ENCODE measurements around the gene MBLAC1.

The MBLAC1 gene

DNA sequence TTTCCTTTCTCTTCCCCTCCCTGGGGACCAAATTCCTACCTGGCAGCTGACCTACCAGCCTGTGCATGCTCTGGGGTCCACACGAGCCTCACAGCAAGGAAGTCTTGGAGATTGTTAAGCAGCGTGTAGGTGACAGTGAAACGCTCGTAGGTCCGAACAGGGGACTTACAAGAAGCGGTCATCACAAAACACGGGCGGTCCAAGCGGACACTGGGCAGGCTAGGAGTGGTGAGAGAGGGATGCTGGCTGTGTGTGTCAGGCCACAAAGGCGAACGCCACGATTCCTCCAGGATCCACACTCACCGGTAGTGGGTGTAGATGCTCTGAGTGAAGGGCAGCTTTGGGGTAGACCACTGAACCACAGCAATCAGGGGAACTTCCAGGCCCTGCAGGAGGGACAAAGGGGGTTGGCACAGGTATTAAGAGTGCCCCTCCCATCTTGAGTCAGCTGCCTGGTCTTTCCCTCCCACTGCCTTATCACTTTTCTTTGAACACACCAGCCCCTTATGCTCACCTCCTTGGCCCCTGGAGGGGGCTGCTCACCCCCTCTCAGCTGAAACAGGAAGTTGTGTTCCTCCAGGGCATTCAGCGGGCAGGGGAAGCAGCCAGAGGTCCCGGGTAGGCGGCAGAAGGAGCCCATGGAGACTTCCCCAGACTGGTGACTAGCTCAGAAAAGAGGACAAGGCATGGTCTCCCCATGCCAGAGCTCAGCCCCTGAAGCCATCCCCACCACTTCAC lies 29.7 kb downstream of the MBLAC1 start:
- H3K18ac ChIP-seq (ENCODE audit: low read depth in 1 of 2, low read length in 2 of 2), result no peak overlapping the region
- H3K23ac ChIP-seq (ENCODE audit: low read length in 2 of 2), result no peak overlapping the region
- H4K8ac ChIP-seq (ENCODE audit: low read length), result no peak overlapping the region
- H2BK12ac ChIP-seq (ENCODE audit: low read length in 2 of 2), result peak overlapping the region in 1 of 2 experiments; percentile 16
- 94% methylated on average over 16 of the region's 16 CpGs for WGBS
- DNase-seq, result no peak
- no peaks in the 10 kb centered on the region for H3K27me3 ChIP-seq (ENCODE audit: control insufficient read depth in 1 of 2, insufficient read depth in 1 of 2, low read length in 2 of 2)
- H3K4me1 ChIP-seq (ENCODE audit: control insufficient read depth, insufficient read depth, low read depth, low read length), result peaks cover 31% of the 10 kb centered on the region
- peak overlapping the region in 1 of 2 experiments; percentile 81 for H3K4me3 ChIP-seq (ENCODE audit: insufficient read depth in 1 of 2, low read depth in 1 of 2, low read length in 2 of 2)
- no peak overlapping the region for H3K27ac ChIP-seq (ENCODE audit: low read length, poor library complexity, severe bottlenecking)
- H3K4me2 ChIP-seq (ENCODE audit: low read length, poor library complexity, severe bottlenecking), result peak overlapping the region; percentile 48
- H3K9ac ChIP-seq (ENCODE audit: low read length), result peak overlapping the region; percentile 87
- no peak overlapping the region for H2BK15ac ChIP-seq (ENCODE audit: low read depth, poor library complexity, severe bottlenecking)
- H2AK5ac ChIP-seq (ENCODE audit: low read length, severe bottlenecking), result no peak overlapping the region
- H2BK5ac ChIP-seq (ENCODE audit: low read depth, low read length, poor library complexity, severe bottlenecking), result no peak overlapping the region
- no peak overlapping the region for H2BK120ac ChIP-seq (ENCODE audit: low read depth, low read length)
- no peaks in the 10 kb centered on the region for H3K9me3 ChIP-seq (ENCODE audit: control insufficient read depth, low read length)
- H3K79me1 ChIP-seq (replicated peaks; ENCODE audit: low read length, poor library complexity, severe bottlenecking), result peaks cover 24% of the 10 kb centered on the region
- no peak overlapping the region for H3K4ac ChIP-seq (ENCODE audit: low read depth in 1 of 2, low read length in 2 of 2)
- no peak overlapping the region for H4K91ac ChIP-seq (ENCODE audit: low read length)
- peak overlapping the region in 1 of 2 experiments; percentile 13 for H3K14ac ChIP-seq (ENCODE audit: low read length in 2 of 2)
- H3K36me3 ChIP-seq (ENCODE audit: control insufficient read depth in 1 of 2, insufficient read depth in 2 of 2, low read depth in 1 of 2, low read length in 2 of 2), result peaks cover 42 to 46% of the 10 kb centered on the region in 2 experiments
- H2AFZ ChIP-seq (ENCODE audit: low read depth, low read length), result no peak overlapping the region

DNA sequence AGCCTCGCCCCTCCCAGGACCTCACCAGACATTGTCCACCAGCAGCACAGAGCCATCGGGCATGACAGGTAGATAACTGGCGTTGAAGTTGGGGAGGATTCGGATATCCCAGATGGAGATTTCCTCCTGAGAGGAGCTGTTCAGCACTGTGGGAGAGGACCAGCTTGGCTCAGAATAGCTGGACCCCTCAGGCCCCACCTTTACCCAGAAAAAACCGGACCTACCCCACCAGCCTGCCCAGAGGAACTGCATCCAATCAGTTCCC lies 30.2 kb downstream of the MBLAC1 start:
- H2BK5ac ChIP-seq (ENCODE audit: low read depth, low read length, poor library complexity, severe bottlenecking), result no peak overlapping the region
- peaks cover 31% of the 10 kb centered on the region for H3K4me1 ChIP-seq (ENCODE audit: control insufficient read depth, insufficient read depth, low read depth, low read length)
- peak overlapping the region in 1 of 2 experiments; percentile 81 for H3K4me3 ChIP-seq (ENCODE audit: insufficient read depth in 1 of 2, low read depth in 1 of 2, low read length in 2 of 2)
- no peaks in the 10 kb centered on the region for H3K9me3 ChIP-seq (ENCODE audit: control insufficient read depth, low read length)
- peaks cover 21% of the 10 kb centered on the region for H3K79me1 ChIP-seq (replicated peaks; ENCODE audit: low read length, poor library complexity, severe bottlenecking)
- H2BK12ac ChIP-seq (ENCODE audit: low read length in 2 of 2), result peak overlapping the region in 1 of 2 experiments; percentile 16
- no peaks in the 10 kb centered on the region for H3K27me3 ChIP-seq (ENCODE audit: control insufficient read depth in 1 of 2, insufficient read depth in 1 of 2, low read length in 2 of 2)
- DNase-seq, result no peak
- H4K91ac ChIP-seq (ENCODE audit: low read length), result no peak overlapping the region
- H3K23ac ChIP-seq (ENCODE audit: low read length in 2 of 2), result no peak overlapping the region
- no peak overlapping the region for H2AK5ac ChIP-seq (ENCODE audit: low read length, severe bottlenecking)
- 82% methylated on average over 3 of the region's 5 CpGs for WGBS
- no peak overlapping the region for H4K8ac ChIP-seq (ENCODE audit: low read length)
- H3K4me2 ChIP-seq (ENCODE audit: low read length, poor library complexity, severe bottlenecking), result peak overlapping the region; percentile 48
- no peak overlapping the region for H3K27ac ChIP-seq (ENCODE audit: low read length, poor library complexity, severe bottlenecking)
- no peak overlapping the region for H2BK120ac ChIP-seq (ENCODE audit: low read depth, low read length)
- peak overlapping the region in 1 of 2 experiments; percentile 13 for H3K14ac ChIP-seq (ENCODE audit: low read length in 2 of 2)
- no peak overlapping the region for H3K4ac ChIP-seq (ENCODE audit: low read depth in 1 of 2, low read length in 2 of 2)
- H2AFZ ChIP-seq (ENCODE audit: low read depth, low read length), result no peak overlapping the region
- no peak overlapping the region for H2BK15ac ChIP-seq (ENCODE audit: low read depth, poor library complexity, severe bottlenecking)
- H3K36me3 ChIP-seq (ENCODE audit: control insufficient read depth in 1 of 2, insufficient read depth in 2 of 2, low read depth in 1 of 2, low read length in 2 of 2), result peaks cover 38 to 42% of the 10 kb centered on the region in 2 experiments
- no peak overlapping the region for H3K18ac ChIP-seq (ENCODE audit: low read depth in 1 of 2, low read length in 2 of 2)
- H3K9ac ChIP-seq (ENCODE audit: low read length), result peak overlapping the region; percentile 87

DNA sequence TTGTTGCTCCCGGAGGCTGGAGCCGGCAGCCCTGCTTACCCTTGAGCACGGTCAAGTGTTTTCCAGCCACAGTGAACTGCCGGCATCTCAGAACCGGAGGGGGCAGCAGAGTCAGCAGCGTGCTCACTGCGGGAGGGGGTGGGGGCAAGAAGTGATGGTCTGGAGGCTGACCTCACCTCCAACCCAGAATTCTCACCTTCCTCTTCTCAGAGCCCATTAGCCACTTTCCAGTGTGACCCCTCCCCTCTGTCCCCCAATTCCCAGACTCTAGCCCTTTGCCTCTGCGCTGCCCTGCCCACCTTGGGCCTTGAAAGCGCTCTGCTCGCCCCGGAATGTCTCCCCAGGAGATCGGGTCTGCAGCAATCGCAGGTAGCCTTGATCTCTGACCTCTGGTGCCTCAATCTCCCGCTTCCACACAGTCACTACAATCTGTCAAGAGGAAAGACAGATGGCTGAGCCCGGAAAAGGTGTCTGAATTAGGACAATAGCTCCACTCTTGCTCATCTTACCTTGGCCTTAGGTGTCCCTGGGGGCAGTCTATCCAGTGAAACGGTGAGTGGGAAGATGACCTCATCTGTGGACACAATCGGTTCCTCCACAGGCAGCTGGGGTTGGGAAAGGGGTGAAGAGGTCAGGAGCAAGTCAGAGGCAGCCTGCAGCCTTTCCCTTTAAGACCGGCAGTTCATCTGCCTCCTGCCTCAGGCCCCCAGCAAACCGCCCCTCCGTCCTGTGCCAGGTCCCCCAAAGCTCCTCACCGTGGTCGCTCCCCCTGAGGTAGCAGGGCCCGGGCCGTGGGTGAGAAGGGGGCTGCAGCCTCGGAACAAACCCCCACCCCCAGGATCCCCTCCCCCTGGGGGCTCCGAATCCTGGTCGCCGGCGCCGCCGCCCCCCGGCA lies 30.8 kb downstream of the MBLAC1 start:
- Histone ChIP-seq H3K4ac (ENCODE audit: low read depth in 1 of 2, low read length in 2 of 2) (peak overlapping the region; percentile 49 to 76), H3K36me3 (ENCODE audit: control insufficient read depth in 1 of 2, insufficient read depth in 2 of 2, low read depth in 1 of 2, low read length in 2 of 2) (peaks cover 38 to 40% of the 10 kb centered on the region in 2 experiments), H2BK12ac (ENCODE audit: low read length in 2 of 2) (peak overlapping the region in 1 of 2 experiments; percentile 12), H3K4me2 (ENCODE audit: low read length, poor library complexity, severe bottlenecking) (peak overlapping the region; percentile 48), H2AK5ac (ENCODE audit: low read length, severe bottlenecking) (peak overlapping the region; percentile 10), H3K9me3 (ENCODE audit: control insufficient read depth, low read length) (no peaks in the 10 kb centered on the region), H3K14ac (ENCODE audit: low read length in 2 of 2) (peak overlapping the region in 1 of 2 experiments; percentile 45), H2BK120ac (ENCODE audit: low read depth, low read length) (peak overlapping the region; percentile 58), H2BK5ac (ENCODE audit: low read depth, low read length, poor library complexity, severe bottlenecking) (no peak overlapping the region), H3K27ac (ENCODE audit: low read length, poor library complexity, severe bottlenecking) (no peak overlapping the region), H3K79me1 (replicated peaks; ENCODE audit: low read length, poor library complexity, severe bottlenecking) (peaks cover 18% of the 10 kb centered on the region), H3K27me3 (ENCODE audit: control insufficient read depth in 1 of 2, insufficient read depth in 1 of 2, low read length in 2 of 2) (no peaks in the 10 kb centered on the region), H3K4me1 (ENCODE audit: control insufficient read depth, insufficient read depth, low read depth, low read length) (peaks cover 31% of the 10 kb centered on the region), H3K23ac (ENCODE audit: low read length in 2 of 2) (no peak overlapping the region), H2AFZ (ENCODE audit: low read depth, low read length) (no peak overlapping the region), H3K9ac (ENCODE audit: low read length) (peak overlapping the region; percentile 87), H3K18ac (ENCODE audit: low read depth in 1 of 2, low read length in 2 of 2) (peak overlapping the region; percentile 64 to 87), H2BK15ac (ENCODE audit: low read depth, poor library complexity, severe bottlenecking) (no peak overlapping the region), H4K8ac (ENCODE audit: low read length) (no peak overlapping the region), H3K4me3 (ENCODE audit: insufficient read depth in 1 of 2, low read depth in 1 of 2, low read length in 2 of 2) (peak overlapping the region; percentile 81 to 87), H4K91ac (ENCODE audit: low read length) (no peak overlapping the region)
- 30% methylated on average over 18 of the region's 32 CpGs for WGBS
- DNase-seq, result peak; percentile 82

Data from mesenchymal stem cell (in vitro differentiated cells and primary cell).